ENCODE data around the gene OXCT2. TPM values are rescaled to one million over a fixed set of nuclear protein-coding genes. Genes with fewer than 3 reads are reported as not detected.

The OXCT2 gene
- polyA plus RNA-seq, 2 of the 4 experiments (the other 2 are of a cell fraction) = 0.21 to 0.23 TPM

DNA sequence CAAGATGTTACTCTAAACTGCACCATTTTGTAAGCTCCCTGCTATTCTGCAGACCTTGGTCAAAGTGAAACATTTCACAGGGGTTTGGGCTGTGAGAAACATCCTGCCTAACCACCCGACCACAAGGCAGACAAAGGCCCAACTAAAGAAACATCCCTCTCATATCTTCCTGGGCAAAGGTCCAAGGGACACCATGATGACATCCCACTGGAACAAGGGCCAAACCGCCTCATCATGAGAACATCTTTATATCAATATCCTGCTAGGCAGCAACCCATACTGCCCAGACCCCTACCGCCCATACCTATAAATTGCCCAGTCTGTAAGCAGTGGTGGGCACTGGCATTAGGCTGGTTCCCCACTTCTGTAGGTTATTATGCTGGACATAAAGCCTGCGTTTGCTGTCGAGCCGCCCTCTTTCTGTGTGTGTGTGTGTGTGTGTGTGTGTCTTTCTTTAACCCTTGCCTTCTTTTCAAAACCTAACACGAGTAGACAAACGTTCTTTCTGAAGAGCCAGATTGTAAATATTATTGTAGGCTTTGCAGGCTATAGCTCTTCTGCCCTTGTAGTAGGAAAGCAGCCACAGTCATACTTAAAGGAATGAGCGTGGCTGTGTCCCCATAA lies 33.5 kb downstream of the OXCT2 start:
- Histone ChIP-seq H3K4me3 (no peak overlapping the region), H3K4me2 (no peak overlapping the region), H3K4me1 (peaks cover 12% of the 10 kb centered on the region; the same call in 2 of the 3 replicates), H3K9me3 (no peaks in the 10 kb centered on the region), H3K27ac (peak overlapping the region in 1 of 2 experiments; percentile 96; a peak in 1 of 6 replicates)
- CTCF ChIA-PET = interaction anchor here (1.1 kb wide), 1 partner anchor 129 kb away, joined by 3 read pairs; no protein-coding TSS in a partner anchor
- FAIRE-seq (no peak), ATAC-seq (no peak), DNase-seq (ENCODE audit: low read depth in 1 of 2, low spot score in 1 of 2) (no peak)
- 94% methylated on average over 9 of the region's 9 CpGs for WGBS (ENCODE audit: missing lambda C conversion rate)
- TF ChIP-seq, protein P1, sequence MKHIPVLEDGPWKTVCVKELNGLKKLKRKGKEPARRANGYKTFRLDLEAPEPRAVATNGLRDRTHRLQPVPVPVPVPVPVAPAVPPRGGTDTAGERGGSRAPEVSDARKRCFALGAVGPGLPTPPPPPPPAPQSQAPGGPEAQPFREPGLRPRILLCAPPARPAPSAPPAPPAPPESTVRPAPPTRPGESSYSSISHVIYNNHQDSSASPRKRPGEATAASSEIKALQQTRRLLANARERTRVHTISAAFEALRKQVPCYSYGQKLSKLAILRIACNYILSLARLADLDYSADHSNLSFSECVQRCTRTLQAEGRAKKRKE (CRISPR knock-in tag; IDR thresholded peaks at IDR 0.05; ENCODE audit: low read depth) = no peak
- TF ChIP-seq EHF (CRISPR knock-in tag; IDR thresholded peaks at IDR 0.05) (no peak), JUNB (IDR thresholded peaks at IDR 0.05) (no peak), JUN (IDR thresholded peaks at IDR 0.05) (no peak)
- TF ChIP-seq, protein P2, sequence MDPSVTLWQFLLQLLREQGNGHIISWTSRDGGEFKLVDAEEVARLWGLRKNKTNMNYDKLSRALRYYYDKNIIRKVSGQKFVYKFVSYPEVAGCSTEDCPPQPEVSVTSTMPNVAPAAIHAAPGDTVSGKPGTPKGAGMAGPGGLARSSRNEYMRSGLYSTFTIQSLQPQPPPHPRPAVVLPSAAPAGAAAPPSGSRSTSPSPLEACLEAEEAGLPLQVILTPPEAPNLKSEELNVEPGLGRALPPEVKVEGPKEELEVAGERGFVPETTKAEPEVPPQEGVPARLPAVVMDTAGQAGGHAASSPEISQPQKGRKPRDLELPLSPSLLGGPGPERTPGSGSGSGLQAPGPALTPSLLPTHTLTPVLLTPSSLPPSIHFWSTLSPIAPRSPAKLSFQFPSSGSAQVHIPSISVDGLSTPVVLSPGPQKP (IDR thresholded peaks at IDR 0.05; ENCODE audit: low read depth, low read length) = no peak
- POLR2A ChIA-PET = no interaction called here

DNA sequence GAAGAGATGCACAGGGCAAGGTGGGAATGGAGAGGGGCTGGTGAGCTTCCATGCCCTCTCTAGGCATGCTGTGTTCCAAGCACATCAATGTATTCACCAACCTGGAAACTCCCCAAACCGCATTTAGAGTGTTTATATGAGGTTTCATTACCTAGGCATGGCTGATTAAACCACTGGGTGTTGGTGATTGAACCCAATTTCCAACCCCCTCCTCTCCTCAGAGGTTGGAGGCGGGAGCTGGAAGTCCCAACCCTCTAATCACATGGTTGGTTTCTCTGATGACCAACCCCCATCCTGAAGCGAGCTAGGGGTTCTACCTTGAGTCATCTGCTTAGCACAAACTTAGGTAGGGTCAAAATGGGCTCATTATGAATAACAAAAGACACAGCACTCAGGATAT lies 35.4 kb downstream of the OXCT2 start:
- H3K4me3 ChIP-seq = no peak overlapping the region
- no peaks in the 10 kb centered on the region for H3K9me3 ChIP-seq
- H3K4me2 ChIP-seq = no peak overlapping the region
- WGBS (ENCODE audit: missing lambda C conversion rate) = 18% methylated on average over 3 of the region's 3 CpGs
- H3K27ac ChIP-seq = no peak overlapping the region
- FAIRE-seq (no peak), ATAC-seq (no peak), DNase-seq (ENCODE audit: low read depth in 1 of 2, low spot score in 1 of 2) (no peak)
- ChIA-PET CTCF (interaction anchor here (0.6 to 1.7 kb wide), 4 partner anchors 8 to 130 kb away, joined by 3 to 4 read pairs (median 4); no protein-coding TSS in a partner anchor), POLR2A (no interaction called here)
- H3K4me1 ChIP-seq = peaks cover 12% of the 10 kb centered on the region; the same call in 2 of the 3 replicates
- TF ChIP-seq, protein P3, sequence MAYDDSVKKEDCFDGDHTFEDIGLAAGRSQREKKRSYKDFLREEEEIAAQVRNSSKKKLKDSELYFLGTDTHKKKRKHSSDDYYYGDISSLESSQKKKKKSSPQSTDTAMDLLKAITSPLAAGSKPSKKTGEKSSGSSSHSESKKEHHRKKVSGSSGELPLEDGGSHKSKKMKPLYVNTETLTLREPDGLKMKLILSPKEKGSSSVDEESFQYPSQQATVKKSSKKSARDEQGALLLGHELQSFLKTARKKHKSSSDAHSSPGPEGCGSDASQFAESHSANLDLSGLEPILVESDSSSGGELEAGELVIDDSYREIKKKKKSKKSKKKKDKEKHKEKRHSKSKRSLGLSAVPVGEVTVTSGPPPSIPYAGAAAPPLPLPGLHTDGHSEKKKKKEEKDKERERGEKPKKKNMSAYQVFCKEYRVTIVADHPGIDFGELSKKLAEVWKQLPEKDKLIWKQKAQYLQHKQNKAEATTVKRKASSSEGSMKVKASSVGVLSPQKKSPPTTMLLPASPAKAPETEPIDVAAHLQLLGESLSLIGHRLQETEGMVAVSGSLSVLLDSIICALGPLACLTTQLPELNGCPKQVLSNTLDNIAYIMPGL (CRISPR knock-in tag; IDR thresholded peaks at IDR 0.05; ENCODE audit: borderline replicate concordance) = no peak

DNA sequence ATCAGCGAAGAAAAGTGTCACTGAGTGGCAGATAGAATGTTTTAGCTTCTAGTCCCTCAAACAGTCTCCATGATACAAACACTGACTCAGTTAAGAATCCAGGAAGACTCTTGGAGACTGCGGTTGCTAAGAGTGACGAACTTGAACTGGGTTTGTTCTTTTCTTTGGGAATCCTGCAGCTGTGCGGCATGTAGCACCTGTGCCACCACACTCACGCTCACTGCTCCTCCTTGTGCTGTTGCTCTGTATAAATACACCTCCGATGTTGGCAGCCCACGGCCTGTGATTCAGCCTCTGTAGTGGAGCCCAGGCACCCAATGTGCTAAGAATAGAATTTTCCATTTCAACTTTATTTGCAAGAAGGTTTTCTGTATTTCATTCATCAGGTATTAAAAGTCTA lies 38.0 kb downstream of the OXCT2 start:
- CTCF ChIA-PET = interaction anchor here (1.2 kb wide), 1 partner anchor 127 kb away, joined by 4 read pairs; no protein-coding TSS in a partner anchor
- H3K27ac ChIP-seq = no peak overlapping the region

More for the DNA sequence above, 38.0 kb downstream of the OXCT2 start:
- 45% methylated on average over 7 of the region's 7 CpGs for WGBS (ENCODE audit: missing lambda C conversion rate)
- TF ChIP-seq, protein P3 (CRISPR knock-in tag; IDR thresholded peaks at IDR 0.05; ENCODE audit: borderline replicate concordance) = no peak
- TF ChIP-seq, protein P4, sequence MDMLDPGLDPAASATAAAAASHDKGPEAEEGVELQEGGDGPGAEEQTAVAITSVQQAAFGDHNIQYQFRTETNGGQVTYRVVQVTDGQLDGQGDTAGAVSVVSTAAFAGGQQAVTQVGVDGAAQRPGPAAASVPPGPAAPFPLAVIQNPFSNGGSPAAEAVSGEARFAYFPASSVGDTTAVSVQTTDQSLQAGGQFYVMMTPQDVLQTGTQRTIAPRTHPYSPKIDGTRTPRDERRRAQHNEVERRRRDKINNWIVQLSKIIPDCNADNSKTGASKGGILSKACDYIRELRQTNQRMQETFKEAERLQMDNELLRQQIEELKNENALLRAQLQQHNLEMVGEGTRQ (IDR thresholded peaks at IDR 0.05) = no peak
- no peak for TF ChIP-seq RFX5 (IDR thresholded peaks at IDR 0.05)
- TF ChIP-seq CBX8 (IDR thresholded peaks at IDR 0.05) = no peak
- TF ChIP-seq HEYL (CRISPR knock-in tag; IDR thresholded peaks at IDR 0.05) = no peak
- no peak for TF ChIP-seq ZFP36 (IDR thresholded peaks at IDR 0.05; ENCODE audit: borderline replicate concordance, partially characterized antibody)
- TF ChIP-seq TFCP2L1 (CRISPR knock-in tag; IDR thresholded peaks at IDR 0.05) = no peak
- TF ChIP-seq GATA3 (IDR thresholded peaks at IDR 0.05; ENCODE audit: borderline replicate concordance) = no peak
- no peak for TF ChIP-seq PHF8 (IDR thresholded peaks at IDR 0.05; ENCODE audit: borderline replicate concordance, low read depth)
- no peak for TF ChIP-seq POLR2A (IDR thresholded peaks at IDR 0.05; ENCODE audit: low read length)
- TF ChIP-seq CEBPB (IDR thresholded peaks at IDR 0.05) = no peak
- TF ChIP-seq, protein P5, sequence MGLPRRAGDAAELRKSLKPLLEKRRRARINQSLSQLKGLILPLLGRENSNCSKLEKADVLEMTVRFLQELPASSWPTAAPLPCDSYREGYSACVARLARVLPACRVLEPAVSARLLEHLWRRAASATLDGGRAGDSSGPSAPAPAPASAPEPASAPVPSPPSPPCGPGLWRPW (IDR thresholded peaks at IDR 0.05) = no peak
- TF ChIP-seq KDM5A (IDR thresholded peaks at IDR 0.05) = no peak
- TF ChIP-seq KDM1A (IDR thresholded peaks at IDR 0.05; ENCODE audit: low read depth) = no peak
- TF ChIP-seq, protein P1 (CRISPR knock-in tag; IDR thresholded peaks at IDR 0.05; ENCODE audit: low read depth) = no peak
- no peak for TF ChIP-seq MYC (IDR thresholded peaks at IDR 0.05; ENCODE audit: borderline replicate concordance, low read length)
- no peak for TF ChIP-seq HDAC2 (IDR thresholded peaks at IDR 0.05)
- TF ChIP-seq, protein P6, sequence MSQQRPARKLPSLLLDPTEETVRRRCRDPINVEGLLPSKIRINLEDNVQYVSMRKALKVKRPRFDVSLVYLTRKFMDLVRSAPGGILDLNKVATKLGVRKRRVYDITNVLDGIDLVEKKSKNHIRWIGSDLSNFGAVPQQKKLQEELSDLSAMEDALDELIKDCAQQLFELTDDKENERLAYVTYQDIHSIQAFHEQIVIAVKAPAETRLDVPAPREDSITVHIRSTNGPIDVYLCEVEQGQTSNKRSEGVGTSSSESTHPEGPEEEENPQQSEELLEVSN (IDR thresholded peaks at IDR 0.05; ENCODE audit: borderline replicate concordance, low read depth) = no peak
- DNase-seq (ENCODE audit: low read depth in 1 of 2, low spot score in 1 of 2) = no peak
- no peak for FAIRE-seq
- H3K4me3 ChIP-seq = no peak overlapping the region
- peak in 1 of 2 experiments; percentile 34; a peak in 1 of 6 replicates for ATAC-seq
- H3K9me3 ChIP-seq = no peaks in the 10 kb centered on the region
- no peaks in the 10 kb centered on the region for H3K4me1 ChIP-seq
- H3K4me2 ChIP-seq = no peak overlapping the region
- POLR2A ChIA-PET = no interaction called here
